Stimulated activated CD4-positive, alpha-beta T cell treated with anti-CD3 and anti-CD28 coated beads, Interleukin-2, amount 100 ng/mL, for 4 hours (primary cell): ENCODE measurements around the gene ADGRA3.

ENCODE experiments used
- DNase-seq: peaks from one replicate; pipeline ENCODE4 v3.0.0-alpha.2; 2020; ENCODE audit warnings: low read depth

The ADGRA3 gene, protein sequence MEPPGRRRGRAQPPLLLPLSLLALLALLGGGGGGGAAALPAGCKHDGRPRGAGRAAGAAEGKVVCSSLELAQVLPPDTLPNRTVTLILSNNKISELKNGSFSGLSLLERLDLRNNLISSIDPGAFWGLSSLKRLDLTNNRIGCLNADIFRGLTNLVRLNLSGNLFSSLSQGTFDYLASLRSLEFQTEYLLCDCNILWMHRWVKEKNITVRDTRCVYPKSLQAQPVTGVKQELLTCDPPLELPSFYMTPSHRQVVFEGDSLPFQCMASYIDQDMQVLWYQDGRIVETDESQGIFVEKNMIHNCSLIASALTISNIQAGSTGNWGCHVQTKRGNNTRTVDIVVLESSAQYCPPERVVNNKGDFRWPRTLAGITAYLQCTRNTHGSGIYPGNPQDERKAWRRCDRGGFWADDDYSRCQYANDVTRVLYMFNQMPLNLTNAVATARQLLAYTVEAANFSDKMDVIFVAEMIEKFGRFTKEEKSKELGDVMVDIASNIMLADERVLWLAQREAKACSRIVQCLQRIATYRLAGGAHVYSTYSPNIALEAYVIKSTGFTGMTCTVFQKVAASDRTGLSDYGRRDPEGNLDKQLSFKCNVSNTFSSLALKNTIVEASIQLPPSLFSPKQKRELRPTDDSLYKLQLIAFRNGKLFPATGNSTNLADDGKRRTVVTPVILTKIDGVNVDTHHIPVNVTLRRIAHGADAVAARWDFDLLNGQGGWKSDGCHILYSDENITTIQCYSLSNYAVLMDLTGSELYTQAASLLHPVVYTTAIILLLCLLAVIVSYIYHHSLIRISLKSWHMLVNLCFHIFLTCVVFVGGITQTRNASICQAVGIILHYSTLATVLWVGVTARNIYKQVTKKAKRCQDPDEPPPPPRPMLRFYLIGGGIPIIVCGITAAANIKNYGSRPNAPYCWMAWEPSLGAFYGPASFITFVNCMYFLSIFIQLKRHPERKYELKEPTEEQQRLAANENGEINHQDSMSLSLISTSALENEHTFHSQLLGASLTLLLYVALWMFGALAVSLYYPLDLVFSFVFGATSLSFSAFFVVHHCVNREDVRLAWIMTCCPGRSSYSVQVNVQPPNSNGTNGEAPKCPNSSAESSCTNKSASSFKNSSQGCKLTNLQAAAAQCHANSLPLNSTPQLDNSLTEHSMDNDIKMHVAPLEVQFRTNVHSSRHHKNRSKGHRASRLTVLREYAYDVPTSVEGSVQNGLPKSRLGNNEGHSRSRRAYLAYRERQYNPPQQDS (N-terminal part only)

DNA sequence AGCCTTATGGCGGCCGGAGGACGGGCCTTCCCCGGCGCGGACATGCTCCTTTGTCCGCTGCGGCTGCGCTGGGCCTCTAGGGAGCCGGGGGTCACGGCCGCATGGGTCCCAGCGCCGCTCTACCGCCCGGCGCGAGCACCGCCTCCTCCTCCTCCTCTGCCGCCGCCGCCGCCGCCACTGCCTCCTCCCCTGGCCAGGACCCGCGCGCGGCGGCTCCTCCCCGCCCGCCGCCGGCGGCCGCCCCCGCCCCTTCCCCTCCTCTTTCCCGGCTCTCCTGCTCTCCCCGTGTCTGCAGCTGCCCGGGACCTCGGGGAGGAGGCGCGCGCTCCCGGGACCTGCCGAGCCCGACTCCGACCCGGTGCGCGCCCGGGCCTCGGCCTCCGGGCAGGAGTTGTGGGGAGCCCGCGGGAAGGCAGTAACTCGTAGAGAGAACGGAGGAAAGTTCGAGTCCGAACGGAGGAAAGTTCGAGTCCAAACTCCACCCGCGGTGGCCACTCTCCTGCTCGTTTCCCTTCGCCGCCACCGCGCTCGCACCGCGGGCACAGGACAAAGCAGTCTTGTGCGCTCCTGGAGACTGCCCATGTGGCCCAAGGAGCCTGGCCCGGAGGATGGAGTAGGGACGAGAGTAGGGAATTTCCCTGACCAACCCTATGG, at the start of gene ADGRA3:
Gene ADGRA3, minus strand, starts transcription at position 179 of the 654 bp plus-strand sequence. CDS start 282 bp downstream, outside the sequence.
- peak; percentile 21 for DNase-seq

DNA sequence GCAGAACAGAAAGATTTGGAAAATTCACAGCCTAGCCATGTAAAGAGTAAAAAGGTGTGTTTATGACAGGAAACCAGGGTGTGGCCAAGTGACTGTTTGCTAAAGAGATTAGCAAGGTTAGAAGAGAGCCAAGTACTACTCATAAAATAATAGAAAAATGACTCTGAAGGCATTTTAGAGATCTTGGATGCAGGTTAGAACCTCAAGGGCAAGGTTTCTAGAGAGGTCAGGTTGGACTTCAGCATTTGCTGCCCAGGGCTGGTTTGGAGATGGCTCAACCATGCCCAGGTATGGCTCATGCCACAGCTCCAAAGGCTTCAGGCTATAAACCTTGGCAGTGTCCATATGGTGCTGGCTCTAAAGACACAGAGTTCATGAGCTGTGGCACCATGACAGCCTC, 40.6 kb upstream of the ADGRA3 start:
- no peak for DNase-seq

DNA sequence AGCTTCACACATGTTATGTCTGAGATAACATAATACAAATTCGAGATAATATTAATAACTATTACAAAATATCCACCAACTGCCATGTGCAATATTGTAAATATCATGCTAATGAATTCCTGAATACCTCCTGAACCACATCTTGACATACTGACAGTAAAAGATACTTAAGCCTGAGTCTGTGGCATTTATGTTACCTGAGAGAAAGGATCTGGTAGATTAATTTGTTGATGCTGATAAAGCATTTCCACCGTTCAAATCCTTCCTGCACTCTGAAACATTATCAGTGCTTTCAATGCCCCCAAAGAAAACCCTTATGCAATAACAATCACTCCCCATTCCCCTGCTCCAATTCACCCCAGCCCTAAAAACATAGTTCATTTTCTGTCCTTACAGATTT, 38.8 kb upstream of the ADGRA3 start:
- no peak for DNase-seq

DNA sequence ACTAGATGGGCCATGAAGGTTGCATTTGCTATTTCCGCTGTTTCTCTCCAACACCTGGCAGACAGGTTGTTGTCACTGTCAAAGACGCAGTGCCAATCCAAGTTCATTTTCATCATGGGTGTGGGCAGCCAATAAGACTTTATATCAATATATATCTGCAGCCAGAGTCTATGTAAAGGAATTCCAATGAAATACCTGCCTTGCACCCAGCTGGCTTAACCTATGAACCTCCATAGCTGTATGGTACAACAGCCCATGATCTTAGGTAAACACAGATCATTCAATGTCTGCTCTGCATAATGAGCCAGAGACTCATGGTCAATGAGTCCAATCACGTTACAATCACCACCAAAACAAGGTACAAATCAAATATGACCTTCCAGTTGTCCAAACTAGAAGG, 37.7 kb upstream of the ADGRA3 start:
- DNase-seq: no peak

DNA sequence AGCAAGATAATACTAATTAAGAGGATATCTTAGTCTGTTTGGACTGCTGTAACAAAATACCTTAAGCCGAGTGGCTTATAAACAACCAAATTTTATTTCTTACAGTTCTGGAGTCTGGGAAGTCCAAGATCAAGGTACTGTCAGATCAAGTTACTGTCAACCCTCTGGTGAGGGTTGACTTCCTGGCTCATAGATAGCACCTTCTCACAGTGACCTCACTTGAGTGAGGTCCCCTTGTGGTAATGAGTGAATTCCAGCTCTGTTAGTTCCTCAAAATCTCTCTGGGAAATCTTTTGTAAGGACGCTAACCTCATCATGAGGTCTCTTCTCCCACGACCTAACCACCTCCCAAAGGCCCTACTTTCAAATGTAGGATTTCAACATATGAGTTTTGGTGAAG, 36.9 kb upstream of the ADGRA3 start:
- DNase-seq: no peak

DNA sequence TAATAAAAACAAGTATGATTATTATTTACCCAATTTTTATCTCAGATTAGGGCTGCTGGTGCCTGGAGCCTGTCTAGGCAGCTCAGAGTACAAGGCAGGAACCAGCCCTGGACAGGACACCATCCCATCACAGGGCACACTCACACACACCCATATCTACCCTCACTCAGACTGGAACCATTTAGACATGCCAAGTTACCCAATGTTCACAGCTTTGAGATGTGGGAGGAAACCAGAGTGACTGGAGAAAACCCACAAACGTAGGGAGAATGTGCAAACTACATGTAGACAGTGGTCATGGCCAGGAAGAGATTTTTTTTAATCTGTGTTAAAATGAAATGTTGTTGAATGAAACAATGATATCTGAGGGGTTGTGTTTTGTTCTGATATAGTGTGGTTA, 35.7 kb upstream of the ADGRA3 start:
- DNase-seq: no peak

DNA sequence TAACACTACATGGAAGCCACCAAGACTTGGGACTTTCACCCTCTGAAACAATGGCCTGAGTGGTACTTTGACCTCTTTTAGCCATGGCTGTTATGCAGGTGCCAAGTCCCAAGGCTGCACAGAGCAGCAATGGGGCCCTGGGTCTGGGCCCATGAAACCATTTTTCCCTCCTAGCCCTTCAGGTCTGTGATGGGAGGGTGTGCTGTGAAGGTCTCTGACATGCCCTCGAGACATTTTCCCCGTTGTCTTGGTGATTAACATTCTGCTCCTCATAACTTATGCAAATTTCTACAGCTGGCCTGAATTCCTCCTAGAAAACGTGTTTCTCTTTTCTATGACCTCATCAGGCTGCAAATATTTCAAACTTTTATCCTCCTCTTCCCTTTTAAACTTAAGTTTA, 30.4 kb upstream of the ADGRA3 start:
- DNase-seq: no peak

DNA sequence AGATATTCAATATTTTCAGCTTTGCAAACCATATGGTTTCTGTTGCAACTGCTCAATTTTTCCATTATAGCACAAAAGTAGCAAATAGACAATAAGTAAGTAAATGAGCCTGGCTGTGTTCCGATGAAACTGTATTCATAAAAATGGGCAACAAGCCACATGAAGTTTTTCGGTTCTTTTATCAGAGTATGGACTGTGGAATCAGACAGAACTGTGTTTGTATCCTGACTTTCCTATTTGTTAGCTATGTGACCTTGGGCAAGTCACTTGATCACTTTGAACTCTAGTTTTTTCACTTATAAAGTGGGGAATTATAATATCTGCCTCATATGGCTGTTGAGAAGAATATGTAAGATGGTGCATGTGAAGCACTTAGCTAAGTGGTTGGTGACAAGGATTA, 23.4 kb upstream of the ADGRA3 start:
- DNase-seq: no peak

DNA sequence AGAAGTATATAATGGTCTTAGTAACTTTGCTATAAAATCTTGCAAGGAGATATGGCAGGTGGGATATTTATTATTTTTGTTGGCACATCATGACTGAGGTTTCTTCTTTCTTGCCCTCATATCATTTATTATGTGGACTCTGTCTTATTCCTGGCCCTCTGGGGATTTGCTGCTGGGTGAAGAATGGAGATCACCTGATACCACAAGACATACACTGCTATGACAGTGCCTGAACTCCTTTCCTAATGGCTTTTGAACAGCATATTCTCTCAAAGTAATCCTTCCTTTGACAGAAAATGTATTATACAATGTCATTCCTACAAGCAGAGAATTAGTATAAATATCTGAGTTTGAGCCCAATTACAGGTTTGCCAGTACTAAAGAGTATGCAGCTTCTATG, 22.0 kb upstream of the ADGRA3 start:
- no peak for DNase-seq

DNA sequence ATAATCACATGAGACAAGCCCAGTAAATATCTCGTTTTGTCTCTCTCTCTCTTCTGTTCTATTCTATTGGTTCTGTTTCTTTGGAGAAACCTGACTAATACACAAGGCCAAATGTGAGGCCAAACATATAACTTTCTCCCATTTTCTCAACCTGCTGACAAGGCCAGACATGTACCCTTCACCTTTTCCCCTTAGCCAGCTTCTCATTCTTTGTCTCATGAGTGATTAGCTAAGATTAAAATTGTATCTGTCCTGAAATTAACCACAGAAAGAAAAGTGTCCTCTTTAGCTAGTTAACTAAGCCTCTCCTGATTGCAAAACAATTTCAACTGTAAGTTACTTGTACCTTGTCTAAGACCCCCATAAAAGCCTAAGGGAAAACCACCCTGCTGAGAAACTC, 18.5 kb upstream of the ADGRA3 start:
- no peak for DNase-seq

DNA sequence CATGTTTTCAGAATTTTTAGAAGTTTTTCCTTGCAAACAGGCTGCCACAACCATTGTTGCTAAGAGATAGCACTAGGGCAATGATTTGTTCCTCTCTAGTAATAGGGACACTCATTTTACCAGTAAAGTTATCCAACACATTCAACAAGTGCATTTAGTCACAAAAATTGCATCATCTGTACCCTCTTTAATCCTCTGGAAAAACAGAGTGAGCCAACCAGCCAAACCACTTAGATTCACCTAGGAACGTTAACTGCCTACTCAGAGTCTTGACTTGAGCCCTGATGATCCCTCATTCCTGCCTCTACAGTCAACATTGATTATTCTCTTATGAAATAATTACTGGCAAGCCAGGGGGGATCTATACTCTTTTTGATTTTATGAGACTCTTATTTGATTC, 17.0 kb upstream of the ADGRA3 start:
- no peak for DNase-seq

DNA sequence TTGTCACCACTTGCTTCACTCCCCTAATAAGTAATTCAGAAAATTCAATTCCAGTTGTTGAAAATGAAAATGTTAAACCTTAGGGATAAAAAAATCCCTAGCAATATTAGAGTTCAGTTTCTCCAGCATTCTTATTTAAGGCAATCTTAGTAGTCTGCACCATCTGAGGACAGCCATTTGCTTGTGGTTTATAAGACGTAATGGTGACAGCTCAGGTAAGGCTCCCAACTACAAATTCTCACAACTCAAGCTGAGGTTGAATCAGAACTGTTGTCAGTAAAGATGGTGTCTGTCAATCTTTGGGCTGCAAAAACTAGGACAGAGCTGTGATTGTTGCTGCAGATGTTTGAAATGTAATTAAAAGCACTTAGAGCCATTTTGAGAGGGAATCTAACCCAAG, 16.3 kb upstream of the ADGRA3 start:
- DNase-seq: no peak

DNA sequence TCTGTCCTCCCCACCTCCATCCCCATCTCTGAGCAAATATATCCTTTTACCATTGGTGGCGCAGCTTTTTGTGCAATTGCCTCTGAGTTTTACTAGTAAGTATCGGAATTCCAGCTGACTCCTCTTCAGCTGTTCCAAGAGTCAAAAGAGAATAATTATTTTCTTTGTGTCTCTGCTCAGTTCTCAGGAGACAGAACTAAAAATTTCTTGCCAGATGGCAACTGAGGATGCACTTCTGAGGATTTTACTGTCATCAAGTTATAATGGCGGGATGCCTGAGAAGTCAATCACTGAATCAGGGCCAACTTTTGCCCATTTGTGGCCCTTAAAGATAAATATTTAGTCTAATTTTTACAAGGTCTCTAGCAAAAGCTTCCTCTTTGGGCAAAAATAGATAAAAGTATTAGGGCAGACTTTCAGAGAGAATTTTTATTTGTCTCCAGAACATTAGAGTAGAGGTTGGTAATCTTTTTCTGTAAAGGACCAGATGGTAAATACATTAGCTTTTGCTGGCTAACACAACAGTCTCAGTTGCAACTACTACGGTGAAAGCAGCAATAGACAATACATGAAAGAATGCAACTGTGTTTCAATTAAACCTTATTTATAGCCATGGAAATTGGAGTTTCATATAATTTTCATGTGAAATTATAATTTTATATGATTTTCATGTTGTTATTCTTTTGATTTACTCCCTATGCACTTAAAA, 15.6 kb upstream of the ADGRA3 start:
- no peak for DNase-seq

DNA sequence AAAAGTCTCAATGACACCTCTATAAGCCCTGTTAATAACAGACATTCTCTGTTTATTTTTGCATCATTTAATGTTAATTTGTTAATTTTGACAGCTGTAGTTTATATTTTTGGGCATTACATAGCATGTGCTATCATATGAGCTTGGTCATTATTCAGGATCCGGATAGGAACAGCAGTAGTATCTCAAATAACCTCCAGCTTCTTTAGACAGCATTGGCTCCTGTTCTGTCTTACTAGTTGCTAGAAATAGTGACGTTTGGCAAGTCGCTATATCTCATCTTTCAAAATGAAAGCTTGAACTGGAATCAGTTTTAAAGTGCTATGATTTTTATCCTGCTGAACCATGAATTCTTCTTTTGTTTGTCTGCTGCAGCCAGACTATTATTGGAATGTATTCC, 9.0 kb upstream of the ADGRA3 start:
- DNase-seq: no peak

DNA sequence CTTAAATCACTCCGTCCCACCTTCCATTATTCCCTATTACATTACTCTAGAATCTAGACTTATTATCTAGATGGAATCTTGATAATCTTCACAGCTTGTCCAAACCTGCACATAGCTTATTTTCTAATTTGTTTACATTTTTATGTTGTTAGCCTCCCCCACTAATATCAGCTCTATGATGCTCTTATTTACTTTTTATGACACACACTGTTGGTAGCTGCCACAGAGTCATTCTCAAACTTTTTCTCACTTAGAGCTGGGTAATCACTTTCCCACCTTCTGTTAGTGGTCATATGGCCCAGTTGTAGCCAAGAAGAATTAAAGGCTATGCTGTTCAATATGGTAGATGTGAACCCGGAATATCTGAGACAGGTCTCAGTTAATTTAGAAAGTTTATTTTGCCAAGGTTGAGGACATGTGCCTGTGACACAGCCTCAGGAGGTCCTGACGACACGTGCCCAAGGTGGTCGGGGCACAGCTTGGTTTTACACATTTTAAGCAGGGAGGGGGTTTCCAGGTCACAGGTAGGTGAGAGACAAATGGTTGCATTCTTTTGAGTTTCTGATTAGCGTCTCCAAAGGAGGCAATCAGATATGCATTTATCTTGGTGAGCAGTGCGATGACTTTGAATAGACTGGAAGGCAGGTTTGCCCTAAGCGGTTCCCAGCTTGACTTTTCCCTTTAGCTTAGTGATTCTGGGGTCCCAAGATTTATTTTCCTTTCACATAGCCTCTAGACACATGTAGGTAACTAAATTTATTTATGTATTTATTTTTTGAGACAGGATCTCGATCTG, 7.0 kb upstream of the ADGRA3 start:
- no peak for DNase-seq

DNA sequence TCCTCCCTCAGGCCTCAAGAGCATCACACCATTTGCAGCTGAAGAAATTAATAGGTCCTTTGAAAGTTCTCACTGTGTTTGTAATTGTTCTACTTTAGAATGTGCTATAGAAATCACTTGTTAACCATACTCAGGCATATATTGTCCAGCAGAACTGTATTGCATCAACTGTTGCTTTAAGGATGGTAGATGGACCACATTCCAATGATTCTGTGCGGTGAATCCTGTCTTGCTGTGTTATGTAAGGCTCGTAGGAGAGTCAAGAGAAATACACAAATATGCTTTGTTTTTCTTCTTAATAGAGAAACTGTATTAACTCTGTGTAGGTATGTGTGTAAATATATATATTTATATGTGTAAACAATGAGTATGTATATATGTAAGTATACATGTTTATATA, 6.3 kb upstream of the ADGRA3 start:
- DNase-seq: no peak

DNA sequence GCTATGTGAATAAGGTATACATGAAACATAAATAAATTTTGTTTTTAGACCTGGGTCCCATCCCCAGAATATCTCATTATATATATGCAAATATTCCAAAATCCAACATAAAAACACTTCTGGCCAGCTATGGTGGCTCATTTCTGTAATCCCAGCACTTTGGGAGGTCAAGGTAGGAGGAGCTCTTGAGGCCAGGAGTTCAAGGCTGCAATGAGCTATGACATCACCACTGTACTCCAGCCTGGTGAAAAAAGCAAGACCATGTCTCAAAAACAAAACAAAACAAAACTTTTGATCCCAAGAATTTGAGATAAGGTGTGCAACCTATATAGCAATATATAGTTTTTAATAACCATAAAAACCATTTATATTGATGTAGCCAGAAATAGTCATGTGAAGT, 5.4 kb upstream of the ADGRA3 start:
- no peak for DNase-seq

DNA sequence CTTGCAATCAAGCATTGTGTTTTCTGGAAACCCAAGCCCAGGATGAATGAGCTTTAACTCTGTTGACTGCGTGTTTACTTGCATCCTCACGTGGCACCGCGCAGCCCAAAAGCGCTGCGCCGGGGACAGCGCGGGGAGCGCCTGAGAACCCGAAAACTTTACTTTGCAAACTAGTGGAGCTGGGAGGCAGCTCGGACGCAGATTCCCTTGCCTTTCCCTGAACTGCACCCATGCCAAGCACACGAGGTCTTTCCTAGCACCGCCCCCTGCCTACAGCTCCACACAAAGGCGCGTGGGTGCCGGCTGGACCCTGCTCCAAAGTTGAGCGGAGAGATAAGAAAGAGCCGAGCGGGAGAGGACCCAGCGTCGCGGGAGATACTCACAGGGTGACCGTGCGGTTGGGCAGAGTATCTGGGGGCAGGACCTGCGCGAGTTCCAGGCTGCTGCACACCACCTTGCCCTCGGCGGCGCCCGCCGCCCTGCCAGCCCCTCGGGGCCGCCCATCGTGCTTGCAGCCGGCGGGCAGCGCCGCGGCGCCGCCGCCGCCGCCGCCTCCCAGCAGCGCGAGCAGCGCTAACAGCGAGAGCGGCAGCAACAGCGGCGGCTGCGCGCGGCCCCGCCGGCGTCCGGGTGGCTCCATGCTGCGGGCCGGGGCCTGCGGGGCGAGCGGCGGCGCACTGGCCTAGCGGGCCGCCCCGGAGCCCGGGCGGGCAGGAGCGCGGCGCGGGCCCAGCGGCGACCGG, 550 bp downstream of the ADGRA3 start:
- peak; percentile 7 for DNase-seq

DNA sequence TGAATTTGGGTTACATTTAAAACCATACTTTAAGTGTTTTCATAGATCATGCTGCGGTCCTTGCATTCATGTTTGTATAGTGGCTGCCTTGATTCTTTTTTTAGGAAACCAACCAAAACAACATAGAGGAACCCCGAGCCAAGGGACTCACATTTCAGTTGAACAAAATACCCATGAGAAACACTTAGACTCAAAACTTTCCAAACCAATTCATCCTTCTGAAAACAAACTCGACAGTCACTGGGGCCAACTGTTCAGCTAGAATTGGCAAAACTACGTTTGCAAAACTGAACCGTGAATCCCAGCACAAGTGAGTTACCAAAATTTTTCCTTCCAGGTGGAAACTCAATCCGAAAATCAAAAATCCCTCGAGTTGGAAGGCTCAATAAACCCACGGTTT, 1.4 kb downstream of the ADGRA3 start:
- DNase-seq: no peak

DNA sequence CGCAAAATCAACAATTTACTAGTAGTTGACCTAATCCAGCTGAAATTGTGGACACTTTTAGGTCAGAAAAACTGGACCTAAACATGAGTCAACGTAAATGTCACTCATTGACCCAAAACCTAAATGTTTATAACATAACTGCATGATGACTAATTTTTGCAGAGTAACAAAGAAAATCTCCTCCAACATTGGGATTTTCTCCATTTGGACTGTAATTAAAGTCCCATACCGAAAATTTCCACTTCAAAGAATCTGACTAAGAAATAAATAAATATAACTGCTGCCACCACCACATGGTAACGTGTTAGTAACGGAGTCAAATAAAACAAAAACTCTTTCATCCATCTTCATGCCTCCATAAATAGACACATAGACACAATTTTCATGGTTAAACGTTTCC, 1.9 kb downstream of the ADGRA3 start:
- no peak for DNase-seq
